ENCODE measurements around the gene SGK2. TPM values are rescaled to one million over a fixed set of nuclear protein-coding genes. Genes with fewer than 3 reads are reported as not detected.
"Not testable (repeated sequence)": the region's sequence is repeated elsewhere in the genome, so short reads cannot be mapped to it uniquely, and the experiment has no call there.

SGK2 gene
- total and polyA plus RNA-seq, 9 of the 15 experiments (the other 6 are each of a cell fraction or from before 2014, with no cell fraction given): 0.07 to 0.31 (median 0.15) TPM; not detected in 2

DNA sequence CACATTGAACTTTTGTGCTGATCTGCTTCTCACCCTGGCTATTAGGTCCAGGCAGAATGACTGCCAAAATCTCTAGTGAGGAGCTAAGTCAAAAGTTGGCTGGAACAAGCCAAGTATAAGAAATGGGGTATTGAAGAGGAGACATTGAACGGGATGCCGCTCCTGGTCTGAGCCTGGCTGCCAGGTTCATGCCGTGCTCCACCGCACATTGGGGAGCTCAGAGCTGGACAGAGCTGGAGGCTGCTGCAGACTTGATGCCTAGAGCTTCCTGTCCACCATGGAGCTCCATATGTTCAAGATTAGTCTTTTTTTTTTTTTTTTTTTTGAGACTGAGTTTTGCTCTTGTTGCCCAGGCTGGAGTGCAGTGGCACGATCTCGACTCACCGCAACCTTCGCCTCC, 27.8 kb downstream of the SGK2 start (continued):
- TF ChIP-seq, protein P1, sequence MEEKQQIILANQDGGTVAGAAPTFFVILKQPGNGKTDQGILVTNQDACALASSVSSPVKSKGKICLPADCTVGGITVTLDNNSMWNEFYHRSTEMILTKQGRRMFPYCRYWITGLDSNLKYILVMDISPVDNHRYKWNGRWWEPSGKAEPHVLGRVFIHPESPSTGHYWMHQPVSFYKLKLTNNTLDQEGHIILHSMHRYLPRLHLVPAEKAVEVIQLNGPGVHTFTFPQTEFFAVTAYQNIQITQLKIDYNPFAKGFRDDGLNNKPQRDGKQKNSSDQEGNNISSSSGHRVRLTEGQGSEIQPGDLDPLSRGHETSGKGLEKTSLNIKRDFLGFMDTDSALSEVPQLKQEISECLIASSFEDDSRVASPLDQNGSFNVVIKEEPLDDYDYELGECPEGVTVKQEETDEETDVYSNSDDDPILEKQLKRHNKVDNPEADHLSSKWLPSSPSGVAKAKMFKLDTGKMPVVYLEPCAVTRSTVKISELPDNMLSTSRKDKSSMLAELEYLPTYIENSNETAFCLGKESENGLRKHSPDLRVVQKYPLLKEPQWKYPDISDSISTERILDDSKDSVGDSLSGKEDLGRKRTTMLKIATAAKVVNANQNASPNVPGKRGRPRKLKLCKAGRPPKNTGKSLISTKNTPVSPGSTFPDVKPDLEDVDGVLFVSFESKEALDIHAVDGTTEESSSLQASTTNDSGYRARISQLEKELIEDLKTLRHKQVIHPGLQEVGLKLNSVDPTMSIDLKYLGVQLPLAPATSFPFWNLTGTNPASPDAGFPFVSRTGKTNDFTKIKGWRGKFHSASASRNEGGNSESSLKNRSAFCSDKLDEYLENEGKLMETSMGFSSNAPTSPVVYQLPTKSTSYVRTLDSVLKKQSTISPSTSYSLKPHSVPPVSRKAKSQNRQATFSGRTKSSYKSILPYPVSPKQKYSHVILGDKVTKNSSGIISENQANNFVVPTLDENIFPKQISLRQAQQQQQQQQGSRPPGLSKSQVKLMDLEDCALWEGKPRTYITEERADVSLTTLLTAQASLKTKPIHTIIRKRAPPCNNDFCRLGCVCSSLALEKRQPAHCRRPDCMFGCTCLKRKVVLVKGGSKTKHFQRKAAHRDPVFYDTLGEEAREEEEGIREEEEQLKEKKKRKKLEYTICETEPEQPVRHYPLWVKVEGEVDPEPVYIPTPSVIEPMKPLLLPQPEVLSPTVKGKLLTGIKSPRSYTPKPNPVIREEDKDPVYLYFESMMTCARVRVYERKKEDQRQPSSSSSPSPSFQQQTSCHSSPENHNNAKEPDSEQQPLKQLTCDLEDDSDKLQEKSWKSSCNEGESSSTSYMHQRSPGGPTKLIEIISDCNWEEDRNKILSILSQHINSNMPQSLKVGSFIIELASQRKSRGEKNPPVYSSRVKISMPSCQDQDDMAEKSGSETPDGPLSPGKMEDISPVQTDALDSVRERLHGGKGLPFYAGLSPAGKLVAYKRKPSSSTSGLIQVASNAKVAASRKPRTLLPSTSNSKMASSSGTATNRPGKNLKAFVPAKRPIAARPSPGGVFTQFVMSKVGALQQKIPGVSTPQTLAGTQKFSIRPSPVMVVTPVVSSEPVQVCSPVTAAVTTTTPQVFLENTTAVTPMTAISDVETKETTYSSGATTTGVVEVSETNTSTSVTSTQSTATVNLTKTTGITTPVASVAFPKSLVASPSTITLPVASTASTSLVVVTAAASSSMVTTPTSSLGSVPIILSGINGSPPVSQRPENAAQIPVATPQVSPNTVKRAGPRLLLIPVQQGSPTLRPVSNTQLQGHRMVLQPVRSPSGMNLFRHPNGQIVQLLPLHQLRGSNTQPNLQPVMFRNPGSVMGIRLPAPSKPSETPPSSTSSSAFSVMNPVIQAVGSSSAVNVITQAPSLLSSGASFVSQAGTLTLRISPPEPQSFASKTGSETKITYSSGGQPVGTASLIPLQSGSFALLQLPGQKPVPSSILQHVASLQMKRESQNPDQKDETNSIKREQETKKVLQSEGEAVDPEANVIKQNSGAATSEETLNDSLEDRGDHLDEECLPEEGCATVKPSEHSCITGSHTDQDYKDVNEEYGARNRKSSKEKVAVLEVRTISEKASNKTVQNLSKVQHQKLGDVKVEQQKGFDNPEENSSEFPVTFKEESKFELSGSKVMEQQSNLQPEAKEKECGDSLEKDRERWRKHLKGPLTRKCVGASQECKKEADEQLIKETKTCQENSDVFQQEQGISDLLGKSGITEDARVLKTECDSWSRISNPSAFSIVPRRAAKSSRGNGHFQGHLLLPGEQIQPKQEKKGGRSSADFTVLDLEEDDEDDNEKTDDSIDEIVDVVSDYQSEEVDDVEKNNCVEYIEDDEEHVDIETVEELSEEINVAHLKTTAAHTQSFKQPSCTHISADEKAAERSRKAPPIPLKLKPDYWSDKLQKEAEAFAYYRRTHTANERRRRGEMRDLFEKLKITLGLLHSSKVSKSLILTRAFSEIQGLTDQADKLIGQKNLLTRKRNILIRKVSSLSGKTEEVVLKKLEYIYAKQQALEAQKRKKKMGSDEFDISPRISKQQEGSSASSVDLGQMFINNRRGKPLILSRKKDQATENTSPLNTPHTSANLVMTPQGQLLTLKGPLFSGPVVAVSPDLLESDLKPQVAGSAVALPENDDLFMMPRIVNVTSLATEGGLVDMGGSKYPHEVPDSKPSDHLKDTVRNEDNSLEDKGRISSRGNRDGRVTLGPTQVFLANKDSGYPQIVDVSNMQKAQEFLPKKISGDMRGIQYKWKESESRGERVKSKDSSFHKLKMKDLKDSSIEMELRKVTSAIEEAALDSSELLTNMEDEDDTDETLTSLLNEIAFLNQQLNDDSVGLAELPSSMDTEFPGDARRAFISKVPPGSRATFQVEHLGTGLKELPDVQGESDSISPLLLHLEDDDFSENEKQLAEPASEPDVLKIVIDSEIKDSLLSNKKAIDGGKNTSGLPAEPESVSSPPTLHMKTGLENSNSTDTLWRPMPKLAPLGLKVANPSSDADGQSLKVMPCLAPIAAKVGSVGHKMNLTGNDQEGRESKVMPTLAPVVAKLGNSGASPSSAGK (IDR thresholded peaks at IDR 0.05): no peak
- TF ChIP-seq ZNF707 (CRISPR knock-in tag; conservative IDR thresholded peaks at IDR 0.05) (no peak), SIN3A (IDR thresholded peaks at IDR 0.05; ENCODE audit: borderline replicate concordance in 2 of 2, control insufficient read depth in 1 of 2, low read depth in 2 of 2, low read length in 2 of 2) (no peak), ELK3 (CRISPR knock-in tag; IDR thresholded peaks at IDR 0.05) (no peak), THRAP3 (IDR thresholded peaks at IDR 0.05; ENCODE audit: borderline replicate concordance) (no peak), ZNF444 (CRISPR knock-in tag; IDR thresholded peaks at IDR 0.05) (no peak), HNRNPL (IDR thresholded peaks at IDR 0.05; ENCODE audit: low read depth, low read length) (no peak)

DNA sequence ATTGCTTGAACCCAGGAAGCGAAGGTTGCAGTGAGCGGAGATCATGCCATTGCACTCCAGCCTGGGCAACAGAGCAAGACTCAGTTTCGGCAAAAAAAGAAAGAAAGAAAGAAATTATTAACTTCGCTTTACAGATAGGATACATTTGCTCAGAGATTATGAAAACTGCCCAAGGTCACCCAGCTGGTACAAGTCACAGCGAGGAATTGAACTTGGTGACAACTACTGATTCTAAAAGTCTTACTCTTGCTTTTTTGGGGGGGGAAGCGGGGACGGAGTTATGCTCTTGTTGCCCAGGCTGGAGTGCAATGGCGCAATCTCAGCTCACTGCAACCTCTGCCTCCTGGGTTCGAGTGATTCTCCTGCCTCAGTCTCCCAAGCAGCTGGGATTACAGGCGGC, 29.7 kb downstream of the SGK2 start:
- H3K9me1 ChIP-seq (ENCODE audit: control insufficient read depth, insufficient read depth, low read length); H3K79me2 ChIP-seq (ENCODE audit: control insufficient read depth, insufficient read depth, low read length); in situ Hi-C loops (cut with MboI); CTCF ChIA-PET (ENCODE audit: low intra/inter-chr PET ratio); H2AFZ ChIP-seq (ENCODE audit: low read depth, low read length); ATAC-seq; BruUV-seq (replicated peaks); FAIRE-seq; H3K9me3 ChIP-seq (replicated peaks; ENCODE audit: control insufficient read depth, insufficient read depth, low read depth, low read length); H4K20me1 ChIP-seq (replicated peaks; ENCODE audit: control insufficient read depth, insufficient read depth, low read length); H3K9ac ChIP-seq (ENCODE audit: insufficient read depth in 1 of 2, low read depth in 2 of 2, low read length in 2 of 2); intact Hi-C loops (cut with micrococcal nuclease); H3K27me3 ChIP-seq (ENCODE audit: control insufficient read depth in 2 of 2, insufficient read depth in 2 of 2, low read length in 2 of 2); H3K36me3 ChIP-seq (ENCODE audit: control insufficient read depth, insufficient read depth, low read length); H3K4me2 ChIP-seq (ENCODE audit: insufficient read depth, low read length); DNase-seq (ENCODE audit: extremely low read depth in 1 of 4, low spot score in 3 of 4); H3K27ac ChIP-seq (ENCODE audit: extremely low read depth, low read depth, low read length); H3K4me3 ChIP-seq: not testable (repeated sequence)
- POLR2A ChIA-PET: interaction anchor here (0.6 to 1.6 kb wide), 4 partner anchors 12 to 484 kb away, joined by 3 to 4 read pairs (median 4); partner anchors contain the start of gene SGK2
- peaks cover 19 to 25% of the 10 kb centered on the region in 2 experiments for H3K4me1 ChIP-seq (replicated peaks in 1 of 2; ENCODE audit: control insufficient read depth in 2 of 2, insufficient read depth in 2 of 2, low read length in 2 of 2)
- WGBS (ENCODE audit: insufficient coverage, low coverage, missing lambda C conversion rate): 87% methylated on average over 7 of the region's 10 CpGs

All from K562 (cell line).